C4-2B (cell line): ENCODE results near the gene SLC7A10.

Source experiments
- CTCF ChIP-seq: fragments of 450-650 bp; conservative IDR thresholded peaks from 2 replicates; pipeline ENCODE4 v1.5.1; 2017; ENCODE audit warnings: mild to moderate bottlenecking
- ZFX ChIP-seq: fragments of 450-650 bp; IDR thresholded peaks from 2 replicates; pipeline ENCODE4 v1.6.1; 2017

GRCh38 chr19:33219261-33219815 lies 6.3 kb downstream of the SLC7A10 start:
- TF ChIP-seq CTCF (no peak), ZFX (no peak)
